Dendritic cell treated with granulocyte-macrophage colony-stimulating factor and Interleukin-4, amounts not matched to agents 40 ng/mL and 50 ng/mL, for 4 days (primary cell): ENCODE data around the gene SMC4.
"Not testable (repeated sequence)": the region's sequence is repeated elsewhere in the genome, so short reads cannot be mapped to it uniquely, and the experiment has no call there.

ENCODE experiments used
- H3K27ac Mint-ChIP-seq: one replicate; pipeline ENCODE4 v1.8.0; 2022; ENCODE audit warnings: mild to moderate bottlenecking, mixed read lengths
- H3K27me3 Mint-ChIP-seq: one replicate; pipeline ENCODE4 v1.8.0; 2022; ENCODE audit warnings: mild to moderate bottlenecking, mixed read lengths
- H3K36me3 Mint-ChIP-seq: one replicate; pipeline ENCODE4 v1.8.0; 2022; ENCODE audit warnings: low read depth, mixed read lengths
- H3K4me1 Mint-ChIP-seq: one replicate; pipeline ENCODE4 v1.8.0; 2022; ENCODE audit warnings: low read depth, mixed read lengths
- H3K4me3 Mint-ChIP-seq: one replicate; pipeline ENCODE4 v1.8.0; 2022; ENCODE audit warnings: mild to moderate bottlenecking, moderate library complexity, mixed read lengths
- H3K9me3 Mint-ChIP-seq: one replicate; pipeline ENCODE4 v1.8.0; 2022; ENCODE audit warnings: mixed read lengths
- intact Hi-C: fragments of 100-400 bp; cut with micrococcal nuclease; formaldehyde crosslinking; loops from one replicate; pipeline ENCODE4 v1.15.0; 2022

The SMC4 gene

GRCh38 chr3:160444411-160444810 is 45.0 kb downstream of the SMC4 start:
- no peak overlapping the region for H3K27ac Mint-ChIP-seq

DNA sequence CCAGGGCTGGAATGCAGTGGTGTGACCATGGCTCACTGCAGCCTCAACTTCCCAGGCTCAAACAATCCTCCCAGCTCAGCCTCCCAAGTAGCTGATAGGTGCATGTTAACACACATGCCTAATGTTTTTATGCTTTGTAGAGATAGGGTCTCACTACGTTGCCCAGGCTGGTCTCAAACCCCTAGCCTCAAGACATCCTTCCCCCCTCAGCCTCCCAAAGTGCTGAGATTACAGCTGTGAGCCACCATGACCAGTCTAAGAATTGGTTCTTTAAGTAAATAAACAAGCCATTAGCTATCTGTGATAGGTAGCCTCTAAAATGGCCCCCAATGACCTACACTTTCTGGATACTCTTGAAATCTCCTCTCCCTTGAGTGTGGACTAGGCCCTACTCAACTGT is 46.4 kb downstream of the SMC4 start:
- Mint-ChIP-seq H3K27me3 (peaks cover 6% of the 10 kb centered on the region), H3K9me3 (no peaks in the 10 kb centered on the region), H3K4me3 (no peak overlapping the region), H3K27ac (no peak overlapping the region), H3K36me3 (peaks cover 6% of the 10 kb centered on the region), H3K4me1 (peaks cover 20% of the 10 kb centered on the region)
- intact Hi-C loops, result loop anchor here (5.0 kb wide), 2 partner anchors 44 to 116 kb away; no protein-coding TSS in a partner anchor

More at GRCh38 chr3:160444411-160444810, 45.0 kb downstream of the SMC4 start:
- no peaks in the 10 kb centered on the region for H3K27me3 Mint-ChIP-seq
- no peak overlapping the region for H3K4me3 Mint-ChIP-seq
- peaks cover 7% of the 10 kb centered on the region for H3K36me3 Mint-ChIP-seq
- peaks cover 8% of the 10 kb centered on the region for H3K4me1 Mint-ChIP-seq
- no peaks in the 10 kb centered on the region for H3K9me3 Mint-ChIP-seq
- intact Hi-C loops, result no loop called here

GRCh38 chr3:160446522-160447056 is 47.1 kb downstream of the SMC4 start:
- H3K27ac Mint-ChIP-seq, result no peak overlapping the region
- peaks cover 20% of the 10 kb centered on the region for H3K4me1 Mint-ChIP-seq
- H3K9me3 Mint-ChIP-seq, result no peaks in the 10 kb centered on the region
- H3K27me3 Mint-ChIP-seq, result peaks cover 6% of the 10 kb centered on the region
- no peak overlapping the region for H3K4me3 Mint-ChIP-seq
- H3K36me3 Mint-ChIP-seq, result peaks cover 6% of the 10 kb centered on the region
- intact Hi-C loops, result loop anchor here (5.0 kb wide), 2 partner anchors 44 to 116 kb away; no protein-coding TSS in a partner anchor

GRCh38 chr3:160447544-160447943 is 48.1 kb downstream of the SMC4 start:
- Mint-ChIP-seq H3K9me3 (no peaks in the 10 kb centered on the region), H3K27ac (no peak overlapping the region), H3K4me3 (no peak overlapping the region), H3K27me3 (peaks cover 6% of the 10 kb centered on the region), H3K4me1 (peaks cover 20% of the 10 kb centered on the region), H3K36me3 (peaks cover 6% of the 10 kb centered on the region)
- intact Hi-C loops, result loop anchor here (5.0 kb wide), 2 partner anchors 45 to 115 kb away; no protein-coding TSS in a partner anchor

DNA sequence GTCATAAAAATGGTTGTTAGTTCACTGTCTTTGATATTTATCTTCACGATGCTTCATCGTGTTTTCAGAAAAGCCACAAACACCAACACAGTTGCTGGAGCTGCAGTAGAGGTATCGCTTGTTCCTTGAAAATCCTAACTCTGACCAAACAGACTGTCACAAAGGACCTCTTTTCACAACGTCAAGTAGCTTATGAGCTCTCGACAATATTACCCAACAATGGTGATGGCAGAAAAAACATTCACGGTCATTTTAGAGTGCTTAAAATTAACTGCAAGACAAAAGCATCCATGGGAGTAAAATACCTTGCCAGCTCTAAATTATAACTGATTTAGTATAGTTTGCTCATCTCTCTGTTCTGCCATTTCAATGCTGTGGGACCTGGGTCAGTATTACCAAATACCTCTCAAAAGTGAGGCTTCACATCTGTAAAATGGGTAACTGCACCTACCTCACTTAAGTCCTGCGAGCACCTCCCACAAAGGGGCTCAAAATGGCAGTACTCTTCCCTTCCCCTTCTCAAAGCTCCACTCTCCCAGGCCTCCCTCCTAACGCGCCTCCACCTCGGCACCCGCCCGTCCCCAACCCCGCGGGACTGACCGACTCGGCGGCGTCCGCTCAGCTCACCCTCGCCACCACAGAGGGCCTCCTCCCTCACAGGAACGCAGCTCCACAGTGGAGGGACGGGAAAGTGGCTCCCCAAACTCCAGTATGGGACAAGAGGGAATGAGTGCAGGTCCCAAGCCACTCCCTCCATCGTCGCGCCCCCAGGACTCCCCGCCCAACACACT is 49.6 kb downstream of the SMC4 start:
- peaks cover 20% of the 10 kb centered on the region for H3K4me1 Mint-ChIP-seq
- no peaks in the 10 kb centered on the region for H3K9me3 Mint-ChIP-seq
- peak overlapping the region; percentile 90 for H3K4me3 Mint-ChIP-seq
- peaks cover 6% of the 10 kb centered on the region for H3K27me3 Mint-ChIP-seq
- intact Hi-C loops, result loop anchor here (5.0 kb wide), 2 partner anchors 47 to 113 kb away; no protein-coding TSS in a partner anchor
- peaks cover 6% of the 10 kb centered on the region for H3K36me3 Mint-ChIP-seq
- peak overlapping the region; percentile 88 for H3K27ac Mint-ChIP-seq

GRCh38 chr3:160449636-160450598 is 50.5 kb downstream of the SMC4 start, which contains the start of gene TRIM59:
TSS of gene TRIM59 (minus strand) at chr3:160449786. CDS start at chr3:160439183, 10,603 bp downstream.
- Mint-ChIP-seq H3K27me3 (peaks cover 6% of the 10 kb centered on the region), H3K4me3 (peak within 1 kb of the TSS; percentile 90), H3K9me3 (no peaks in the 10 kb centered on the region), H3K36me3 (peaks cover 6% of the 10 kb centered on the region), H3K4me1 (peaks cover 20% of the 10 kb centered on the region), H3K27ac (peak within 1 kb of the TSS; percentile 88)
- intact Hi-C loops, result loop anchor here (5.0 kb wide), 3 partner anchors 37 to 112 kb away; no protein-coding TSS in a partner anchor

DNA sequence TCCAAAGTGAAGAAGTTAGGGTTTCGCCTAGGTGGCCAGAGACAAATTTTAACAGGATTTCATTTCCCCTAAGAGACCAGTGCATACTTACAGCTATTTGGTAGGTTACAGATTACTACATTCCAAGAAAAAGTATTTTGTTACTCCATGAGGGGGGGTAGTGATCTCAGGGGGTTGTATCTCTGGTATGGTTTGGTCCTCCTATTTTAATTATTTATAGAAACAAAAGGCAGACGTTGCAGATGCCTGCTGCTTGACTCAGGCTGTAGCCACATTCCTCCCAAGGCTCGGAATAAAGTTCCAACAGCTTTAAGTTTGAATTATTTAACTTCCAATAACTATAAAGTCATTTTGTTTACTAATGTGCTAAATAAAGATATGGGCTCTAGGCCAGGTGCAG is 51.4 kb downstream of the SMC4 start:
- Mint-ChIP-seq H3K27me3 (peaks cover 6% of the 10 kb centered on the region), H3K9me3 (no peaks in the 10 kb centered on the region), H3K4me3 (no peak overlapping the region), H3K4me1 (peaks cover 20% of the 10 kb centered on the region), H3K36me3 (peaks cover 6% of the 10 kb centered on the region), H3K27ac (no peak overlapping the region)
- intact Hi-C loops, result loop anchor here (5.0 kb wide), 1 partner anchor 36 kb away; no protein-coding TSS in a partner anchor

DNA sequence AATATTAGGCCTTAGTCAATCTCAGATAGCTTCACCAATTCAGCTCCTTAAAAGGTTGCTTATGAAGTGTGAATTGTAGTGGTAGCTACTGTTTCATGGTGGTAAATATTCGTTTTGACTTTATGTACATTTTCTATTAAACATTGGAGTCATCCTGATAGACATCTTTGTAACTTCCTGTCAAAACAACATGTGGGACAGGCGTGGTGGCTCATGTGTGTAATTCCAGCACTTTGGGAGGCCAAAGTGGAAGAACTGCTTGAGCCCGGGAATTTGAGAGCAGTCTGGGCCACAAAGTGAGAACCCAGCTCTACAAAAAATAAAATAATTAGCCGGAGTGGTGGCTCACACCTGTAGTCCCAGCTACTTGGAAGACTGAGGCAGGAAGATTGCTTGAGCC is 52.2 kb downstream of the SMC4 start:
- Mint-ChIP-seq H3K27ac (no peak overlapping the region), H3K4me3 (no peak overlapping the region), H3K36me3 (peaks cover 6% of the 10 kb centered on the region), H3K9me3 (no peaks in the 10 kb centered on the region), H3K4me1 (peaks cover 20% of the 10 kb centered on the region), H3K27me3 (peaks cover 6% of the 10 kb centered on the region)
- intact Hi-C loops, result loop anchor here (5.0 kb wide), 1 partner anchor 36 kb away; no protein-coding TSS in a partner anchor

DNA sequence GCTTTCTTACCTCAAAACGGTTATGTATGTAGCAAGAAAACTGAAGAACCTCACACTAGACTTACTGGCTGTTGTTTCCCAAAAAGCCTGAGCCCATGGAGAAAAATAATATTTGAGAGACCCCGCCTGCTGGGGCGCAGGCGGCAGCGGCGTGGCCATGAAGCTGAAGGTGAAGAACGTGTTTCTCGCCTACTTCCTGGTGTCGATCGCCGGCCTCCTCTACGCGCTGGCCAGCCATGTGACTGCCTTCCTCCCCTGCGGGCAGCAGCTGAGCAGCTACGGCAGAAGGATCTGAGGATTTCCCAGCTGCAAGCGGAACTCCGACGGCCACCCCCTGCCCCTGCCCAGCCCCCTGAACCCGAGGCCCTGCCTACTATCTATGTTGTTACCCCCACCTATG is 52.8 kb downstream of the SMC4 start:
- not testable (repeated sequence) for H3K27me3 Mint-ChIP-seq, H3K9me3 Mint-ChIP-seq, H3K36me3 Mint-ChIP-seq, H3K4me3 Mint-ChIP-seq, H3K27ac Mint-ChIP-seq
- intact Hi-C loops, result loop anchor here (5.0 kb wide), 1 partner anchor 35 kb away; no protein-coding TSS in a partner anchor
- peaks cover 20% of the 10 kb centered on the region for H3K4me1 Mint-ChIP-seq

DNA sequence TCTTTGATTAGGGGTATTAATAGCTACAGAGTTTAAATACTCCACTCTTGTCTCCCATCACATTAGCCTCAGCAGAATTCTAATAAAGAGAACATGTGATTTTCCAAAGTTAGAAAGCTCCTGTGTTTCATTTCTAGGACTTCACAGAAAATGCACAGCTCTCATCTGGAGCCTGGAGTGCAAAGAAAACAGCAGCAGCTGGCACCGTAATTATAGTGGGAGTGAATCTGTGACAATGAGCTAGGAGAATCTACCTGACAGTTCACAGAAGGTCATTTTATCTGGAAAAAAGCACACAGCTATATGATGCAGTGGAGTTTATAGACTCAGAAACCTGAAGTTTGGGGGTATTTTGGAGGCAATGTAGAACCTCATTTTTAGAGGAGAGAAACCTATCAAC is 55.5 kb downstream of the SMC4 start:
- Mint-ChIP-seq H3K4me3 (no peak overlapping the region), H3K27me3 (peaks cover 6% of the 10 kb centered on the region), H3K9me3 (no peaks in the 10 kb centered on the region), H3K4me1 (peaks cover 25% of the 10 kb centered on the region), H3K27ac (no peak overlapping the region), H3K36me3 (no peaks in the 10 kb centered on the region)
- intact Hi-C loops, result loop anchor here (5.0 kb wide), 1 partner anchor 32 kb away; no protein-coding TSS in a partner anchor

- peaks cover 21% of the 10 kb centered on the region for H3K4me1 Mint-ChIP-seq
- H3K27ac Mint-ChIP-seq, result no peak overlapping the region
- no peaks in the 10 kb centered on the region for H3K27me3 Mint-ChIP-seq
- H3K36me3 Mint-ChIP-seq, result no peaks in the 10 kb centered on the region
- intact Hi-C loops, result no loop called here
- H3K9me3 Mint-ChIP-seq, result no peaks in the 10 kb centered on the region
- H3K4me3 Mint-ChIP-seq, result no peak overlapping the region
These were observed 56.4 kb downstream of the SMC4 start for GRCh38 chr3:160455846-160456245.

GRCh38 chr3:160458151-160458550 is 58.7 kb downstream of the SMC4 start:
- H3K4me1 Mint-ChIP-seq, result peaks cover 21% of the 10 kb centered on the region
- H3K9me3 Mint-ChIP-seq, result no peaks in the 10 kb centered on the region
- H3K27me3 Mint-ChIP-seq, result no peaks in the 10 kb centered on the region
- intact Hi-C loops, result no loop called here
- no peaks in the 10 kb centered on the region for H3K36me3 Mint-ChIP-seq
- H3K27ac Mint-ChIP-seq, result no peak overlapping the region
- H3K4me3 Mint-ChIP-seq, result no peak overlapping the region

DNA sequence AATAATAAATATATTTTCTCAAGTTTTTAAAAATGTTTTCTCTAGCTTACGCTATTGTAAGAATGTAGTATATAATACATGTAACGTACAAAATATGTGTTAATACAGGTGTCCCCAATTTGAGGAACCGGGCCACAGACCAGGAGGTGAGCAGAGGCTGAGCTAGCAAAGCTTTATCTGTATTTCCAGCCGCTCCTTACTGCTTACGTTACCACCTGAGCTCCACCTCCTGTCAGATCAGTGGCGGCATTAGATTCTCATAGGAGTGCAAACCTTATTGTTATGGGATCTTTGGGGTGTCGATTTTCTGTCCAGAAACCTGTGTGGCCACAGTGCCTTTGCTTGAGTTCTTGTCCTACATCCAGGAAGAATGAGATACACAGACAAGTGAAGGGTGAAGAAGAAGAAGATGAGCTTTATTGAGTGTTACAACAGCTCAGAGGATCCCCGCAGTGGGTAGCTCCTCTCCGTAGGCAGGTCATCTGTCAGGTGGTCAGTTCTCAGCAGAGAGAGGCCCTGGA is 60.1 kb downstream of the SMC4 start:
- H3K27ac Mint-ChIP-seq, result no peak overlapping the region
- intact Hi-C loops, result no loop called here
- H3K4me1 Mint-ChIP-seq, result peaks cover 21% of the 10 kb centered on the region
- H3K4me3 Mint-ChIP-seq, result no peak overlapping the region
- H3K36me3 Mint-ChIP-seq, result no peaks in the 10 kb centered on the region
- no peaks in the 10 kb centered on the region for H3K27me3 Mint-ChIP-seq
- H3K9me3 Mint-ChIP-seq, result no peaks in the 10 kb centered on the region
